Liver (tissue), 9 donors: ENCODE data around the gene SHB. TPM values are rescaled to one million over a fixed set of nuclear protein-coding genes. Genes with fewer than 3 reads are reported as not detected.

Experiments used
- DNase-seq: peaks from one replicate; pipeline ENCODE4 v3.0.0-alpha.2; 2017; ENCODE audit warnings: low spot score
- H3K27ac ChIP-seq, 2 donors: one replicate each; pipeline ENCODE4 v1.7.0; 2013; ENCODE audit warnings: inconsistent platforms in 2 of 2, low read length in 2 of 2, control low read depth in 1 of 2, low read depth in 1 of 2, mild to moderate bottlenecking in 1 of 2
- H3K27me3 ChIP-seq, 4 donors: one replicate each; pipeline versions ENCODE4 v1.6.1 to v1.7.0; 2013; ENCODE audit warnings: low read length in 3 of 4, inconsistent platforms in 1 of 4, mild to moderate bottlenecking in 1 of 4, moderate library complexity in 1 of 4; ENCODE audit not compliant: control insufficient read depth in 4 of 4, insufficient read depth in 4 of 4
- H3K36me3 ChIP-seq, 4 donors: one replicate each; pipeline versions ENCODE4 v1.6.1 to v1.7.0; 2013; ENCODE audit warnings: low read length in 3 of 4, mild to moderate bottlenecking in 3 of 4, low read depth in 1 of 4, moderate library complexity in 1 of 4; ENCODE audit not compliant: control insufficient read depth in 4 of 4, insufficient read depth in 3 of 4
- H3K4me1 ChIP-seq, 4 donors: one replicate each; pipeline versions ENCODE4 v1.6.1 to v1.7.0; 2013; ENCODE audit warnings: low read length in 3 of 4, mild to moderate bottlenecking in 3 of 4, moderate library complexity in 1 of 4; ENCODE audit not compliant: control insufficient read depth in 4 of 4, insufficient read depth in 4 of 4
- H3K4me3 ChIP-seq, 3 donors: one replicate each; pipeline versions ENCODE4 v1.6.1 to v1.7.0; 2013; ENCODE audit warnings: low read length in 3 of 3, control low read depth in 1 of 3, low read depth in 1 of 3, mild to moderate bottlenecking in 1 of 3
- H3K9ac ChIP-seq, 2 donors: one replicate each; pipeline ENCODE4 v1.7.0; 2013; ENCODE audit warnings: low read length in 2 of 2, mild to moderate bottlenecking in 2 of 2, moderate library complexity in 2 of 2, control low read depth in 1 of 2, low read depth in 1 of 2
- H3K9me3 ChIP-seq, 4 donors: one replicate each; pipeline versions ENCODE4 v1.6.1 to v1.7.0; 2013; ENCODE audit warnings: low read length in 3 of 4; ENCODE audit not compliant: control insufficient read depth in 4 of 4
- FOXA2 ChIP-seq: IDR thresholded peaks from 2 replicates; pipeline ENCODE4 v1.6.1; 2016; ENCODE audit warnings: antibody characterized with exemption
- HNF4A ChIP-seq, 2 donors: conservative IDR thresholded peaks; 2 replicates each; pipeline ENCODE4 v1.6.1; 2016; ENCODE audit warnings: antibody characterized with exemption in 2 of 2, mild to moderate bottlenecking in 2 of 2
- HNF4G ChIP-seq: IDR thresholded peaks from 2 replicates; pipeline ENCODE4 v1.6.1; 2016; ENCODE audit warnings: antibody characterized with exemption
- NR2F2 ChIP-seq: IDR thresholded peaks from 2 replicates; pipeline ENCODE4 v1.6.1; 2016; ENCODE audit warnings: antibody characterized with exemption
- RAD21 ChIP-seq, 2 donors: IDR thresholded peaks; 2 replicates each; pipeline ENCODE4 v1.6.1; 2016; ENCODE audit warnings: antibody characterized with exemption in 2 of 2, mild to moderate bottlenecking in 2 of 2
- RXRA ChIP-seq, 2 donors: IDR thresholded peaks; 2 replicates each; pipeline ENCODE4 v1.6.1; 2017 to 2018; ENCODE audit warnings: antibody characterized with exemption in 2 of 2, mild to moderate bottlenecking in 1 of 2
- SP1 ChIP-seq: IDR thresholded peaks from 2 replicates; pipeline ENCODE4 v1.6.1; 2018; ENCODE audit warnings: antibody characterized with exemption, mild to moderate bottlenecking
- YY1 ChIP-seq: IDR thresholded peaks from 2 replicates; pipeline ENCODE4 v1.6.1; 2016; ENCODE audit warnings: antibody characterized with exemption, mild to moderate bottlenecking
- WGBS: extraction: QIAGEN DNeasy Blood & Tissue Kit; methylation state at CpG from one replicate; pipeline ENCODE4 v1.1.7; 2013; 5-methylcytosine and 5-hydroxymethylcytosine counted together
- polyA plus RNA-seq, 2 donors: library from polyadenylated mRNA; stranded (reverse) in 1 of 2; unstranded in 1 of 2; fragments of 200-250 nt in 1 of 2; fragments of >200 nt in 1 of 2; fragmentation: Nextera tagmentation in 1 of 2; extraction: Ambion mirVana in 1 of 2; gene quantifications; one replicate each; pipeline versions ENCODE4 v1.2.1 to v1.2.3, GENCODE V29; 2013 to 2015
- total RNA-seq, 2 donors: library from RNA; depleted of rRNA; stranded (reverse); fragments of >200 nt; gene quantifications; one replicate each; pipeline ENCODE4 v1.2.3, GENCODE V29; 2014
- TF ChIP-seq, protein P1 (sequence below): IDR thresholded peaks from 2 replicates; pipeline ENCODE4 v1.6.1; 2016; ENCODE audit warnings: antibody characterized with exemption
- TF ChIP-seq, protein P2 (sequence below): fragments of 150-350 bp; IDR thresholded peaks from 2 replicates; pipeline ENCODE4 v1.5.1; 2017; ENCODE audit warnings: improper control_type of control experiment, low read depth, low read length; ENCODE audit not compliant: missing input control
- donor health status: healthy.
- donor health status: healthy.
- donor health status: healthy.
- donor health status: healthy.
- donor health status: healthy.

Gene SHB
- total and polyA plus RNA-seq, 4 donors: 3.4 to 17.3 (median 7.0) TPM

DNA sequence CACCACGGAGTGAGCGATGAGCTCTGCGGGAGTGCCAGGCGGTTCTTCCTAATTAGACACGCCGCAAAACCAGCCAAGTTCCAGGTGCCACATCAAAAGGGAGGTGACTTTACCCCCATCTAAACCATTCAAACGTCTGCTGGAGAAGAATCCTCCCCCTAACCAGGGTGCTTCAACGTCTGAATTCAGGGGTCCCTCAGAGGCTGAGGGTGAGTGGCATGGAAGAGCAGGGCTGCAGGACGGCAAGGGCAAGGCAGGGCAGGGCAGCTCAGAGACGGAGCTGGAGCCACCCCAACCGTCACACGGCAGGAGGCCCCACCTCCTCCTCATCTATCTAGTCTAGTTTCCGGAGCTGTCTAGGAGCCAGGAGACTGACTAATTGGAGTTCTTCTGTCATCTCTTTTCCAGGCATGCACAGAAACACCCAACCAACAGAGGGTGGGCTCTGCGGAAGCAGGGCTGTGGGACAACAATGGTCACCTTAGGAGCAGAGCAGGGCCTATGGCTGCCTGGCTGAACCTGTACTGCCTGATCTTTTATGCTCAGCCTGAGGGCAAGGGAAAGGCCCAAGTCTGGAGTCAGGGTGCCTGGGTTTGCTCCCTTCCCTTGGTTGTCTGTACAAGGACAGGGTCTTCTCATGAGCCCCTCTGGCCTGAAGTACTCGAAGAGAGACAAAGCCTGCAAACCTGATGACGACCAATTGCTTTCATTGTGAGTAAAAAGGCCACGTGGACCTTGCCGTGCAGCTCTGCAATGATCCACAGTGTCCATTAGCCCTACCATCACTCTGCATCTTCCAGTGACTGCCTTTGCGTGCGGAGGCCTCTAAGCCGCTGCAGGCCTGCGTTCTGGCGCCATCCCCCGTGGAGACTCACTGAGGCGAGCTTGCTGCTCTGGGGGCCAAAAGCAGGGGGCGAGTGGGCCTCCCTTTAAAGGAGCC, 84.1 kb downstream of the SHB start:
- Histone ChIP-seq H3K9ac (no peak overlapping the region), H3K4me1 (peaks cover 0 to 4% (median 0%) of the 10 kb centered on the region in 4 donors), H3K27ac (no peak overlapping the region), H3K9me3 (no peaks in the 10 kb centered on the region), H3K4me3 (no peak overlapping the region), H3K27me3 (no peaks in the 10 kb centered on the region), H3K36me3 (peaks cover 0 to 4% (median 0%) of the 10 kb centered on the region in 4 donors)
- WGBS: 76% methylated on average over 26 of the region's 26 CpGs
- DNase-seq: no peak
- TF ChIP-seq, protein P1, sequence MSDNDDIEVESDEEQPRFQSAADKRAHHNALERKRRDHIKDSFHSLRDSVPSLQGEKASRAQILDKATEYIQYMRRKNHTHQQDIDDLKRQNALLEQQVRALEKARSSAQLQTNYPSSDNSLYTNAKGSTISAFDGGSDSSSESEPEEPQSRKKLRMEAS: no peak
- TF ChIP-seq, protein P2, sequence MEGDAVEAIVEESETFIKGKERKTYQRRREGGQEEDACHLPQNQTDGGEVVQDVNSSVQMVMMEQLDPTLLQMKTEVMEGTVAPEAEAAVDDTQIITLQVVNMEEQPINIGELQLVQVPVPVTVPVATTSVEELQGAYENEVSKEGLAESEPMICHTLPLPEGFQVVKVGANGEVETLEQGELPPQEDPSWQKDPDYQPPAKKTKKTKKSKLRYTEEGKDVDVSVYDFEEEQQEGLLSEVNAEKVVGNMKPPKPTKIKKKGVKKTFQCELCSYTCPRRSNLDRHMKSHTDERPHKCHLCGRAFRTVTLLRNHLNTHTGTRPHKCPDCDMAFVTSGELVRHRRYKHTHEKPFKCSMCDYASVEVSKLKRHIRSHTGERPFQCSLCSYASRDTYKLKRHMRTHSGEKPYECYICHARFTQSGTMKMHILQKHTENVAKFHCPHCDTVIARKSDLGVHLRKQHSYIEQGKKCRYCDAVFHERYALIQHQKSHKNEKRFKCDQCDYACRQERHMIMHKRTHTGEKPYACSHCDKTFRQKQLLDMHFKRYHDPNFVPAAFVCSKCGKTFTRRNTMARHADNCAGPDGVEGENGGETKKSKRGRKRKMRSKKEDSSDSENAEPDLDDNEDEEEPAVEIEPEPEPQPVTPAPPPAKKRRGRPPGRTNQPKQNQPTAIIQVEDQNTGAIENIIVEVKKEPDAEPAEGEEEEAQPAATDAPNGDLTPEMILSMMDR: no peak

DNA sequence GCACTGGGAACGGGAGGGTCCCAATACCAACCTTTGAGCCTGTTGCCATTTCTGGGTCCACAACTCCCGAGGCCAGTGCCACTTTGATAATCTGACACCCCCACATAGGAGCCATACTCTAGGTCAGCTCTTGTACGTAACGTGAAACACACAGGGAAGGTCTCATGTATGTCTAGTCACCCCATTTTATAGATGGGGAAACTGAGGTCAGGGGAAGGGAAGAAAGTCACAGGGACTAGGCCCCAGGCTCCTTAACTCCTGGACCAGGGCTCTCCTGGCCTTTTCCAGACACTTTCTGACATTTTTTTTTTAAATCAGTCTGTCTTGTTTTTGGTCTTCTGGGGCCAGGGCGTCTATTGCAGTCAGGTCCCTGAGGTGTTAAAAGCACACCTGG, 84.8 kb downstream of the SHB start:
- no peaks in the 10 kb centered on the region for H3K27me3 ChIP-seq
- TF ChIP-seq NR2F2 (no peak), HNF4A (conservative IDR thresholded peaks at IDR 0.05) (no peak), YY1 (no peak), SP1 (no peak), FOXA2 (no peak), RXRA (IDR thresholded peaks at IDR 0.05) (no peak)
- TF ChIP-seq, protein P1: no peak
- H3K27ac ChIP-seq: no peak overlapping the region
- no peak overlapping the region for H3K9ac ChIP-seq
- no peaks in the 10 kb centered on the region for H3K9me3 ChIP-seq
- WGBS: 93% methylated on average over 5 of the region's 5 CpGs
- H3K4me3 ChIP-seq: no peak overlapping the region
- DNase-seq: no peak
- H3K36me3 ChIP-seq: peaks cover 0 to 4% (median 0%) of the 10 kb centered on the region in 4 donors
- peaks cover 0 to 4% (median 0%) of the 10 kb centered on the region in 4 donors for H3K4me1 ChIP-seq

DNA sequence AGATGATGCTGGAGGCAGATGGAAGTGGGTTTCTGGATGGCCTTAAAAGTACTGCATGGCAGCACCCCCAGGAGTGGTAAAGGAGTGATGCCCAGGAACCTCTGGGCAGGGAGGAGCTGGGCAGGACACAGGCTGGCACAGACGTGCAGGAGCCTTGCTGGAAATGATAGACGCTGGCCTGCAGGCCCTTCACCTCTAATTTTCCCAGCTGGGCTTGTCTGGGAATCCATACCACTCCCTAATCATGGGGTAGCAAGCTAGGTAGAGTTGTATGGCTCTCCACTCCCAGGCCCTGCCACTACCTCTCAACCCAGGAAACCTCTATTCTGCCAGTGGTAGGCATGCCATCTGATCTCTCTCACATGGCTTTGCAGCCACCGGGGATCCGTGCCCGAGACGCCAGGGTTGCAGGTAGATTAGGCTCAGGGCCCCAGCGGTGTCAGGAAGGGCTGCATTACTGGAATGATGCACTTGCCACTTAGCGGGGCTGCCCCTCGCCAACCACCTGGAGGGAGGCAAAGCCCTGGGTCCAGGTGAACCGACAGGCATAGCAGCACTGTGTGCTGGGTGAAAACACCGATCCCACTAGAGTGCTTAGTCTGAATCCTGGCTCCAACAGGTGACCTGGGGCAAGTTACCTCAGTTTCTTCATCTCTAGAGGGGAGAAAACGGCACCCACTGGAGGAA, 85.5 kb downstream of the SHB start:
- H3K9ac ChIP-seq: no peak overlapping the region
- no peak overlapping the region for H3K27ac ChIP-seq
- peaks cover 0 to 4% (median 0%) of the 10 kb centered on the region in 4 donors for H3K4me1 ChIP-seq
- H3K4me3 ChIP-seq: no peak overlapping the region
- no peaks in the 10 kb centered on the region for H3K9me3 ChIP-seq
- 91% methylated on average over 12 of the region's 12 CpGs for WGBS
- no peak for DNase-seq
- H3K27me3 ChIP-seq: no peaks in the 10 kb centered on the region
- H3K36me3 ChIP-seq: peaks cover 0 to 7% (median 0%) of the 10 kb centered on the region in 4 donors
- TF ChIP-seq HNF4G (no peak), YY1 (no peak), RAD21 (IDR thresholded peaks at IDR 0.05) (no peak)
